GM11168 (cell line): ENCODE measurements around the gene IL10RA.
"Not testable (repeated sequence)": the region's sequence is repeated elsewhere in the genome, so short reads cannot be mapped to it uniquely, and the experiment has no call there.

Experiments used
- in situ Hi-C: fragments of 300-500 bp; cut with MboI; formaldehyde crosslinking; loops from one replicate; pipeline ENCODE4 v1.12.0; 2022; ENCODE audit warnings: low sequenced_read_pairs; ENCODE audit not compliant: unreplicated experiment

IL10RA gene

DNA sequence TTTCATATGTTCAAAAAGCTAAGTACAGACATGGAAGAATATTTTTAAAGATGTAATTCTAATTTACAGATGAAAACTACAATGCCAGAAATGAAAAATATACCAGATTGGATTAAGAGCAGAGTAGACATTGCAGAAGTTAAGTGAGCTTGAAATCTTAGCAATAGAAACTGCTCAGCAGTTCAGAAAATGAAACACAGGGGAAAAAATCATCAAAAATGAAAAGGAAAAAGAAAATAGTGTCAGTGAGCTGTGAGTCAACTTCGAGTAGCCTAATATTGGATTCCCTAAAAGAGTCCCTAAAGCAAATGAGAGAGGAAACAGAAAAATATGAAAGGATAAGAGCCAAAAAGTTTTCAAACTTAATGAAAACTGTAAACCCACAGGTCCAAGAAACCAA lies 25.8 kb upstream of the IL10RA start:
- in situ Hi-C loops: no loop called here

DNA sequence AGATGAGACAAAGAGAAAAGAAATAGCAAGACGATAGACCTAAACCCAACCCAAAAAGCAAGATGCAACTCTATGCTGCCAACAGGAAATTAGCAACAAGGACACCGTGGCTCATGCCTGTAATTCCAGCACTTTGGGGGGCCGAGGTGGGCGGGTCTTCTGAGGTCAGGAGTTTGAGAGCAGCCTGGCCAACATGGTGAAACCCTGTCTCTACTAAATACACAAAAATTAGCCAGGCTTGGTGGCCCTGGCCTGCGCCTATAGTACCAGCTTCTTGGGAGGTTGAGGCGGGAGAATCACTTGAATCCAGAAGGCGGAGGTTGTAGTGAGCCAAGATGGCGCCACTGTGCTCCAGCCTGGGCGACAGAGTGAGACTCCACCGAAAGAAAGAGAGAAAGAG lies 24.3 kb upstream of the IL10RA start:
- in situ Hi-C loops: no loop called here

DNA sequence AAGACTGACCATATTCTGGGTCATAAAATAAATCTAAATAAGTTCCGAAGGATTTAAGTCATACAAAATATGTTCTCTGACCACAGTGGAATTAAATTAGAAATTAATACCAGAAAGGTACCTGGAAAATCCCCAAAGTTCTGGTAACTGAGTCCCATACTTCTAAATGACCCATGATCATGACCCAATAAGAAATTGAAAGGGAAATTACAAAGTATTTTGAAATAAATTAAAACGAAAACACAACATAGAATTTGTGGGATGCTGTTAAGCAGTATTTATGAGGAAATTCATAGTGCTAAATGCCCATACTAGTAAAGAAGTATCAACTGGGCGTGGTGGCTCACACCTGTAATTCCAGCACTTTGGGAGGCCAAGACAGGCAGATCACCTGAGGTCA lies 23.4 kb upstream of the IL10RA start:
- in situ Hi-C loops: no loop called here

DNA sequence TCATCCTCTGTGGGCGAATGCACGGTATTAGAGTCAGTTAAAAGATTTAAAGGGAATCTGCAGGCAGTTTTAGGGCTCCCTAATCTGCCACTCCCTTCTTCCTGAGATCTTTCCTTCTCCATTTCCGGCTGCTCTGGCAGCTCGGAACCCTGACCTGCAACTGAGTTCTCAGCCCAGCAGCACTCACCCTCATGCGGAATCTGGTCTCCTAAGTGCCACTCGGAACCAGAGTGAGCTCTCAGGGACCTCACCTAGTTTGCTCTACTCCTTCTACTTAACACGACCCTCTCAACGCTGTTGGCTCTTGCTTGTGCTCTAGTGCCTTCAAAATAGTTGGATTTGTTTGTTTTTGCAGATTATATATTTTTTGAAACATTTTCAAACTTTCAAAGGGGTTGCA lies 19.3 kb upstream of the IL10RA start:
- in situ Hi-C loops: no loop called here

DNA sequence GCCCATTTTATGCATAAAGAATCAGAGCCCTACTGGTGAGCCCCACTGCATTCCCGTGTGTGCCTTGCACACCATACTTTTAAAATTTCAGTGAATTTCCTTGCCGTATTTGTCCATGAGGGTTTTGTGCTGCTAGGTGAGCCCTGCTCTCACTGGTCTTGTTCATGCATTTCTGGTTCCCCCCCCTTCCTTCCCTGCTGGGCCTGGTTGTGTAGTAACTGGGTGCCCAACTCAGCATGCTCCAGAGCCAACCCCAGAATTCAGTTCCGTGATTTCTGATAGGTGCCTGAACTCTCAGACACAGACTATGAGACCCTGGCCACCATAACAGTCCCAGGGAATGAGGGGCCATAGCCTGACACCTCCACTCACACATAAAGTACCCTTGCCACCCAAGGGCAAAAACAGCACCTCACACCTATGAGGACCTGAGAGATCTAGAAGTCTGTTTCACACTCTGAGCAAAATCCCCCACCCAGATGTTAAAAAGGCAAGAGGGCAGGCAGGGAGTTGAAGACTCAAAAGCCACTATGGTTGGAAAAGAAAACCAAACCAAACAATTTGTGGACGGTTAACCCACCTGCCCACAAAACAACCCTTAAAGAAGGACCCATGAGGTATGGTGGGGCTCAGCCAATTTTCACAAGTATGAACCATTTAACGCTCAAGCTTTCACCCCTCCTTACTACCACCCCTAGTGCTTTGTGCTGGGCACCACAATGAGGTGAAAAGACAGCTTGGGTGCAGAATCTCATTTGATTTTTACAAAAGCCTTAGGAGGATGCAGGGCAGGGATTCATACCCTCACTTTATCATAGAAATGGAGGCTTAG lies 16.8 kb upstream of the IL10RA start:
- in situ Hi-C loops: no loop called here

DNA sequence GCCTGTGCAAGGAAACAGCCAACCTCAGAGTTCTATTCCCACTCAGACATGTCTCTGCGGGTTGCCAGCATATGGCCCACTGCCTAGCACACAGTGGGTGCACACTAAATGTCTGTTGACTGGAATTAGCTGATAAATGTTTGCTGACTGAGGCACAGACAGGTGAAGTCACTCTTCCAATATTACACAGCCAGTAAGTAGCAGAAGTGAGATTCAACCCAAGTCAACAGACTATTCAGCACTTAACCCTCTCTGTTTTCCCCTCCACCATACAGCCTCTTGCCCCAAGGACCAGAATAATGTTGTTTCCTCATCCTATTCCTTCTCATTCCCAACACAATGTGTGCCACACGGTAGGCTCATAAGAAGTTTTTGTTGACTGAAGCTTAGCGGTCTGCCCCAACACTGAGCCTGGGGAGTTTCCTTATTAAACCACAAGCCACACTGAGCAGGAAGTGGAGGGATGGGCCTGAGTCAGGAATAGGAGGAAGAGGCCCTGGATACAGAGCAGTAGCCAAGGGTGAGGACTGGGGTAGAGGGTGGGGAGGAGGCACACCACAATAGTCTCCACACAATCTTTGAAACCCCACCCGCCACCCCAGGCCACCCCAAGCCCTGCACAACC lies 15.7 kb upstream of the IL10RA start:
- in situ Hi-C loops: no loop called here

DNA sequence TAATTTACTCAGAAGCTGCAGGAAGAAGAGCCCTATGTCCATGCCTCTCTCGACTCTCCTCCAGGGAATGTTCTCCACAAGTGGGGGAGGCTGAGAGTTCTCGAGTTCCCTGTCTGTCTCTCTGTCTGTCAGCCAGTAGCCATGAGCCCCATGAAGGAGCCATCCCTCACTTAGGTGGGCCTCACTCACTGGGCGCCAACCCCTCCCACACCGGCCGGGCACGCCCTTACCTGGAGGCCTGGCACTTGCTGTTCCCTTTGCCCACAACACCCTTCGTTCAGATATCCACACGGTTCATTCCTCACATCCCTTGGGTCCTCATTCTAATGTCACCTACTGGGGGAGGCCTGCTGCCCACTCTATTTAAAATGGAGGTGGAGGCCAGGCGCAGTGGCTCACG lies 14.2 kb upstream of the IL10RA start:
- in situ Hi-C loops: no loop called here

DNA sequence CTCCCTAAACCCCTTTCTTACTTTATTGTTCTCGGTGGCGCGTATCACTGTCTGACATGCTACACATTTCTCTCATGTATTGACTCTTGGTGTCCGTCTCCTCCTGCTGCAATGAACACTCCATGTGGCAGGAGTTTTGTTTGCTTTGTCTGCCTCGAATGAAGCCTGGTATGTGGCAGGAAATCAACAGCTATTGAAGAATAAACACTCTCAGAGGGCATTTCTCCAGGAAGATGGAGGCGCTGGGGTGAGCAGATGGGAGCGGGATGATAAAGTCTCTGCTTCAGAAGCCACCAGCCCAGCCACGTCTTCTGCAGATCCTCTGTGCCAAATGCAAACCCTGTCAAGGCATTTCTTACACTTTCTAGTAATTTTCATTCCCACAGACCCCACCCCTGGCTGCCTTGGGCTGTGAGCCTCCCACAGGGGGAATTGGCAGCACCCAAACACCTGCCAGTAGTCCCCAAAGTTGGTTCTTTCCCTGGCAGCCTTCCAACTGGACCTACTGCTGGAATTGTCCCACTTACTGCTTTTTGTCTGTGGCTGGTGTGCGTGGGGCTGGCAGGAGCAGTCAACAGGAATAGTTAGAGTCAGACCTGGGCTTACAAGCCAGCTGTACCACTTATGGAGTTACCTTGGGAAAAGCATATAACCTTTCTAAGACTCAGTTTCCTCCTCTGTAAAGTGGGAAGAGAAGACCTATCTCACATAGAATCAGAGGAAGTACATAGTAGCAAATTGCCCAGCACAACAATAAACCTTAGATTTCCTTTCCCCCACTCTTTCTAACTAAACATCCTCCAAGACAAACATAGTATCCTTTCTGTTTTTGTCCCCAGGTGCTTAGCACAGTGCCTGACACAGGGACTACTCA lies 13.3 kb upstream of the IL10RA start:
- in situ Hi-C loops: no loop called here

DNA sequence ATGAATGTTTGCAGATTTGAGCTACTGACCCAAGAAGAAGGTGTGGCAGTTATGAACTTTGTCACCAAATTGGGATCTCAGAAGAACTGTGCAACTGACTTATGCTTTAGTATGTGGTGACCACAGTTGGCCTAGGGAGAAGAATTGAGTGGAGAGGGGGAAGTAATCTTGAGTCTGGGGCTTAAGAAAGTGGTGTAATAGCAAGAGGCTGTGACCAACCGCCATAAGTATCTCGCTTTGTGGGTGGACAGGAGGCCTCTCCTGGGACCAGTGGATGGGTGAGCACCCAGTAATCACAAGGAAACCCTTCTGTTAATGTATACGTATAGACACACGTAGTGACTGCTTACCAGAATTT lies 12.7 kb upstream of the IL10RA start:
- in situ Hi-C loops: no loop called here

DNA sequence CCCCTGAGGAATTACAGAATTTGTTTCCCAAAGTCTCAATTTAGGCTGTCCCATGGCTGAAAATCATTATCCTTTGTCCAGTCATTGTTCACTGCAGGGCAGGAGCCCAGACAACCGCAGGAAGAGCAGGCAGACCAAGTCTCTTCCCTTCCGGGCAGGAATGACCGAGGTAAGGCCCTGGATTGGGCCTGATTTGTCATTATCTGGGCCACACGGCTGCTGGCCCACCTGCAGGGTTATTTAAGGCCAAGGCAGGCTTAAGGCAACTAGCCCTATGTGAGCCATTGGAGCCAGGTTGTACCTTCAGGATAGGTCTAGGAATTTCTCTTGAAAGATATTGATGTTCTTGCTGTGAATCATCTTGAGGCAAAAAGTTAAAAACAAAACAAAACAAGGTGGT lies 9.7 kb upstream of the IL10RA start:
- in situ Hi-C loops: no loop called here

DNA sequence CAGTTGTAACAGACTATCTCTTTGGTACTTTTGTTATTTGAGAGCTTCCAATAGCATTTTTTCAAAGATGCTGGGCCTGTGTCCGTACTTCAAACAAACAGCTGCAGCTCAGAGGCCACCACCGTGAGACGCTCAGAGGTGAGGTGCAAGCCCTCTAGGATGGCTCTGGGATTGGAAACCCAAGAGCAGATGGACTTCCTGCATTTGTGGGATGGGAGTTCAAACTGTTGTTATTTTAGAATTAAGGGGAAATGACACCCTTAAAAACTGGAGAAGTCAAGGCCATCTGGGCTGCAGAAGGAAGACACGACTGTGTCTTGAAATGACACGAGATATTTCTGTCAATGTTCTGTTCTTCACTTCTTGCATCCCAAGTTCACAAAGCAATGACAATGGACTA lies 9.2 kb upstream of the IL10RA start:
- in situ Hi-C loops: no loop called here

DNA sequence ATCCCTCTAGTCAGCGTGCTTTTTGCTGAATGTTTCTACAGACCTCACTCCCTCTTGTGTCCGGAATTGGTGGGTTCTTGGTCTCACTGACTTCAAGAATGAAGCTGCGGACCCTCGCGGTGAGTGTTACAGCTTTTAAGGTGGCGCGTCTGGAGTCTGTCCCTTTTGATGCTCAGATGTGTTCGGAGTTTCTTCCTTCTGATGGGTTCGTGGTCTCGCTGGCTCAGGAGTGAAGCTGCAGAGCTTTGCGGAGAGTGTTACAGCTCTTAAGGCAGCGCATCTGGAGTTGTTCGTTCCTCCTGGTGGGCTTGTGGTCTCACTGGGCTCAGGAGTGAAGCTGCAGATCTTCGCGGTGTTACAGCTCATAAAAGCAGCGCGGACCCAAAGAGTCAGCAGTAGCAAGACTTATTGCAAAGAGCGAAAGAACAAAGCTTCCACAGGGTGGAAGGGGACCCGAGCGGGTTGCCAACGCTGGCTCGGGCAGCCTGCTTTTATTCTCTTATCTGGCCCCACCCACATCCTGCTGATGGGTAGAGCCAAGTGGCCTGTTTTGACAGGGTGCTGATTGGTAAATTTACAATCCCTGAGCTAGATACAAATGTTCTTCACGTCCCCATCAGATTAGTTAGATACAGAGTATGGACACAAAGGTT lies 8.5 kb upstream of the IL10RA start:
- in situ Hi-C loops: not testable (repeated sequence)

DNA sequence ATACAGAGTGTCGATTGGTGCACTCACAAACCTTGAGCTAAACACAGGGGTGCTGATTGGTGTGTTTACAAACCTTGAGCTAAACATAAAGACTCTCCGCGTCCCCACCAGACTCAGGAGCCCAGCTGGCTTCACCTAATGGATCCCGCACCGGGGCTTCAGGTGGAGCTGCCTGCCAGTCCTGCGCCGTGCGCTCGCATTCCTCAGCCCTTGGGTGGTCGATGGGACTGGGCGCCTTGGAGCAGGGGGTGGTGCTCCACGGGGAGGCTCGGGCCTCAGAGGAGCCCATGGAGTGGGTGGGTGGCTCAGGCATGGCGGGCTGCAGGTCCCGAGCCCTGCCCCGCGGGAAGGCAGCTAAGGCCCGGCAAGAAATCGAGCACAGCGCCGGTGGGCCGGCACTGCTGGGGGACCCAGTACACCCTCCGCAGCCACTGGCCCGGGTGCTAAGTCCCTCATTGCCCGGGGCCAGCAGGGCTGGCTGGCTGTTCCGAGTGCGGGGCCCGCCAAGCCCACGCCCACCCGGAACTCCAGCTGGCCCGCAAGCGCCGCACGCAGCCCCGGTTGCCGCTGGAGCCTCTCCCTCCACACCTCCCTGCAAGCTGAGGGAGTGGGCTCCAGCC lies 7.8 kb upstream of the IL10RA start:
- in situ Hi-C loops: not testable (repeated sequence)

DNA sequence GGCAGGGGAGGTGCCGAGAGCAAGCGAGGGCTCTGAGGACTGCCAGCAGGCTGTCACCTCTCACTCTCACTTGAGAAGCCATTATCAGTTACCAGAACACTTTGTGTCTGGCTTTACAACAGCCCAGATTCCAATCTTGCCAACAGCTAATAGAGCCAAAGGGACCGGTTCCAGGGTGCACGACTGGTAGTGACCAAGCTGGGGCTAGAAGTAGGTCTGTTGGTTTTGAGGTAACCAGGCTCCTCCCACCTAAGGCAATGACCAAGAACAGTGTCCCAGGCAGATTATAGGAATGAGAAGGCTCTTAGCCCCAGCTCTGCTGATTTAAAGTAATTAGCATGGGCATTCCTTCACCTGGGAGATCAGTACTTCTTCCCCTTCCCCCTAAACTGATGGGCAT lies 7.2 kb upstream of the IL10RA start:
- in situ Hi-C loops: no loop called here

DNA sequence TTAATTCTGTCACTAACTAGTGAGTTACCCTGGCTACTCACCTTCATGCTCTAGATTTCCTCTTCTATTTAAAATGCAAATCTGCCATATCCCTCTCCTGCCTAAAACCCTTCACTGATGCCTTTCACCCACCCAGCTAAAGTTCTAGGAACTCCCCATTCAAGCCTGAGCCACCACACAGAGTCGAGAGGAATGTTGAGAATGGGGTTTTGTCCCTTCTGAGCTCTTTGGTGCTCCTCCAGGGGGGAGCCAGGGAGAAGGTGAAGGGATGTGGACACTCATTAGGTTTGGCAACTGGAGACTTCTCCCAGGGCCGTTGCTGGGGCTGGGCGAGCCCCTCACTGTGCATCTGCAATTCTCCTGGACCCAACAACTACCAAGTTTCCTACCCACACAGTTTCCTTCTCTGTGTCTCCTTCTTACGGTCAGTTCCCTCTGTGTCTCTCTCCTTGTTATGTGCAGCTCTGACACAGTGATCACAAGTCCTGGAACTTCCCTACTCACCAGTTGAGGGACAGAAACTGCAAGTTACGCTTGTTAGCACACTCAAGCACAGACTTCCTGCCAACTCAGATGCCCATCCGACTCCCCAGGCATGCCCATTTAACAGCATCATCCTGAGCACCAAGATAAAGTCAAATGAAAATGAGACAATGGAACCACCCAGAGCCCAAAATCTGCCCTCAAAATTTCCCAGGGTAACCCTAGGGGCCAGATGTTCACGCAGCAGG lies 6.5 kb upstream of the IL10RA start:
- in situ Hi-C loops: no loop called here

DNA sequence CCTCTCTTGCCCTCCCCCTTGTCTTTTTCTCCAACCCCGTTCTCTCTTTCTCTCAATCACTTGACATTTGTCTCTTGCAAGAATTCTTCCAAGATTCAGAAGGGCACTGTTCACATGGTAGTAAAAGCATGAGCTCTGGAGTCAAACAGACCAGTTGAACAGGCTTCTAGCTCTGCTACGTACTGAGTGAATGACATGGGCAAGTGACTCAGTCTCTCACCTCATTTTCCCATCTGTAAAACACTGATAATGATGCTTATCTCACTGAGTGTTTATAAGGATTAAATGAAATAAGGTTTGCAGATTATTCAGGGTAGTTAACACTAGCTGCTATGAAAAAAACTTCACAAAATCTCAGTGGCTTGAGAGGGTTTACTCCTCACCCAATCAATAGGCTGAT lies 5.9 kb upstream of the IL10RA start:
- in situ Hi-C loops: no loop called here

DNA sequence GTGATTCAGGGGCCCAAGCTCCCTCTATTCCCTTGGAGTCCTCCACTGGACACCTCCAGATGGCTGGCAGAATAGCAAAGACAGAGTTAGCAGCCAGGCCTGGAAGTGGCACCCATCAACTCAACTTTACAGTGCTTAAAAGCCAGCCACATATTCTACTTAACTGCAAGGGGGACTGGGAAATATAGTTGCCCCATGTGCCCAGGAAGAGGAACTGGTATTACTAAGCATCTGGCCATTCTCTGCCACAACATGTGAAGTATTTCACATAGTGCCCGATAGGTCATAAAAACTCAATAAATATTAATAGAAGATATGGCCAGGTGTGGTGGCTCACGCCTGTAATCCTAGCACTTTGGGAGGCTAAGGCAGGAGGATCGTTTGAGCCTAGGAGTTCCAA lies 5.5 kb upstream of the IL10RA start:
- in situ Hi-C loops: no loop called here

DNA sequence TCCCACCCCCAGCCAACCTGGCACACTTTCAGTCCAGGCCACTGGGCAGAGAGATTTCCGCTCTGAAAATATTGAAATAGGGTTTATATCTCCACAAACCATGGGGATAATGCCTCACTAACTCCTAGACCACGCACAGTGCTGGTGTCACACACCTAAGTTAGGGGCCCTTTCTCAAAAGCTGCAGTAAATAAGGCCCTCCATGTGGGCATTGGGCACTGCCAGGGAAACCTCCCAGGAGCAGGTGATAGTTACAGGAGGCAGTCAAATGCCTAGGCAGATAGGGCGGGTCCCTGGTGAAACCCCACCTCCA lies 3.1 kb upstream of the IL10RA start:
- in situ Hi-C loops: no loop called here

DNA sequence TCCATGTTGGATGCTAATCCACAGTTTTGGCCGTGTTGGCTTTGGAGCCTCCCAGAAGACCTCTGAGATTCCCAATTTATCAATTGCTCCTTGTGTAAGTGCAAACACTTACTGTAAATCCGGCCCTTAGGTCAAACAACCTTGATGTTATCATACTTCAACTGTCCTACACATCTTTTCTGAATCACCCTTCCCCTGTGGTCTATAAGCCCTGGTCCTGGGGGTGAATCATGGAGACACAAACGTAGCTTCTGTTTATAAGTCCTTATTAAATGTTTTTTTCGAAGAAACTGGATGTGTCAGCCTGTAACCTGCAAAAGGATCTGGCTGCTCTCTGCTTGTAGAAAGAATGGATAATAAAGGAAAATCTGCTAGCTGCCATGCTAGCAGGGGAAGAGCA lies 1.7 kb upstream of the IL10RA start:
- in situ Hi-C loops: no loop called here
